Measurements from ENCODE around the gene DNAH12. TPM values are rescaled to one million over a fixed set of nuclear protein-coding genes. Genes with fewer than 3 reads are reported as not detected.

Gene DNAH12
- total and polyA plus RNA-seq, 2 of the 4 experiments (the other 2 are of a cell fraction): under 0.01 to 0.02 TPM

GRCh38 chr3:57592306-57592705 lies 48.2 kb upstream of the DNAH12 start:
- no peak overlapping the region for H4K91ac ChIP-seq (ENCODE audit: insufficient read depth, low read depth, low read length)
- DNase-seq: no peak
- no peak overlapping the region for H2AFZ ChIP-seq (replicated peaks; ENCODE audit: low read length, poor library complexity)
- no peak overlapping the region for H4K5ac ChIP-seq (ENCODE audit: low read depth, low read length)
- H2BK120ac ChIP-seq (ENCODE audit: low read depth, low read length): no peak overlapping the region
- no peaks in the 10 kb centered on the region for H3K9me3 ChIP-seq (ENCODE audit: control insufficient read depth, insufficient read depth, low read length)
- no peak overlapping the region for H3K23ac ChIP-seq (ENCODE audit: low read depth, low read length)
- no peaks in the 10 kb centered on the region; the same call in 1 of the 2 replicates for H3K9me1 ChIP-seq (ENCODE audit: insufficient read depth, low read length)
- no peak overlapping the region for H3K14ac ChIP-seq (replicated peaks; ENCODE audit: low read depth, low read length)
- H3K4ac ChIP-seq (ENCODE audit: low read depth, low read length): no peak overlapping the region
- no peak for ATAC-seq (ENCODE audit: low read depth)
- no peak overlapping the region for H2AK5ac ChIP-seq (ENCODE audit: low read depth, low read length)
- H3K79me1 ChIP-seq (ENCODE audit: low read depth in 1 of 2, low read length in 2 of 2): peaks cover 0 to 10% of the 10 kb centered on the region in 2 experiments; a peak in 1 of 4 replicates
- dilution Hi-C loops (cut with HindIII; ENCODE audit: low sequenced_read_pairs, unreplicated experiment): no loop called here
- H2AK9ac ChIP-seq (replicated peaks; ENCODE audit: low read depth, low read length, poor library complexity): no peak overlapping the region
- no peak overlapping the region for H2BK15ac ChIP-seq (ENCODE audit: low read depth, low read length)
- BruUV-seq (replicated peaks): no TSS peak
- H3K4me3 ChIP-seq (ENCODE audit: insufficient read depth, low read depth, low read length): no peak overlapping the region
- peaks cover 7% of the 10 kb centered on the region for H3K4me1 ChIP-seq (ENCODE audit: control insufficient read depth, insufficient read depth, low read length)
- no peak overlapping the region for H3K27ac ChIP-seq (ENCODE audit: insufficient read depth, low read length)
- peaks cover 12% of the 10 kb centered on the region for H3K36me3 ChIP-seq (ENCODE audit: control insufficient read depth, insufficient read depth, low read length)
- H3K4me2 ChIP-seq (ENCODE audit: low read depth, low read length): peak overlapping the region; percentile 21; the same call in 1 of the 2 replicates
- H2BK20ac ChIP-seq (ENCODE audit: low read depth, low read length): no peak overlapping the region
- in situ Hi-C loops (cut with MboI; ENCODE audit: low sequenced_read_pairs): no loop called here
- H3K56ac ChIP-seq (ENCODE audit: extremely low read depth, insufficient read depth, low read length): no peak overlapping the region
- H2BK5ac ChIP-seq (ENCODE audit: low read depth, low read length, poor library complexity, severe bottlenecking): no peak overlapping the region
- CTCF ChIA-PET: no interaction called here
- peaks cover 97% of the 10 kb centered on the region for H4K20me1 ChIP-seq (ENCODE audit: insufficient read depth, low read length)
- no peaks in the 10 kb centered on the region for H3K27me3 ChIP-seq (ENCODE audit: control insufficient read depth, insufficient read depth, low read length)
- WGBS, 2 experiments (ENCODE audit: extremely low coverage in 2 of 2, insufficient read length in 1 of 2): 40% methylated on average over 1 of the region's 6 CpGs; no CpG with 5 or more reads in 1 of the 2 experiments
- TF ChIP-seq MXI1 (IDR thresholded peaks at IDR 0.05; ENCODE audit: borderline replicate concordance, low read depth, low read length) (no peak), CEBPB (IDR thresholded peaks at IDR 0.05; ENCODE audit: low read depth, low read length) (0 out of 2 replicates have a peak, but pooled peaks have one; percentile 9)
- H4K8ac ChIP-seq (ENCODE audit: low read depth in 2 of 2, low read length in 2 of 2): no peak overlapping the region
- H3K9ac ChIP-seq (ENCODE audit: low read depth, low read length): no peak overlapping the region
- intact Hi-C loops (cut with micrococcal nuclease): no loop called here
- no peak overlapping the region for H3K18ac ChIP-seq (ENCODE audit: low read depth, low read length)
- POLR2A ChIA-PET (ENCODE audit: unreplicated experiment): no interaction called here

Data from IMR-90 (cell line).